Osteocyte (in vitro differentiated cells): ENCODE data around the gene HNF1B. TPM values are rescaled to one million over a fixed set of nuclear protein-coding genes. Genes with fewer than 3 reads are reported as not detected.

ENCODE experiments used
- DNase-seq: peaks from one replicate; pipeline ENCODE4 v3.0.0; 2021; ENCODE audit warnings: mixed read lengths; ENCODE audit not compliant: unreplicated experiment; ENCODE audit errors: extremely low spot score
- H3K27ac Mint-ChIP-seq: one replicate; pipeline ENCODE4 v1.8.0; 2021; ENCODE audit warnings: mild to moderate bottlenecking, mixed read lengths; ENCODE audit not compliant: unreplicated experiment
- H3K27me3 Mint-ChIP-seq: one replicate; pipeline ENCODE4 v1.8.0; 2021; ENCODE audit warnings: mixed read lengths; ENCODE audit not compliant: unreplicated experiment
- H3K36me3 Mint-ChIP-seq: one replicate; pipeline ENCODE4 v1.8.0; 2021; ENCODE audit warnings: mixed read lengths; ENCODE audit not compliant: unreplicated experiment
- H3K4me1 Mint-ChIP-seq: one replicate; pipeline ENCODE4 v1.8.0; 2021; ENCODE audit warnings: mixed read lengths; ENCODE audit not compliant: unreplicated experiment
- H3K4me3 Mint-ChIP-seq: one replicate; pipeline ENCODE4 v1.8.0; 2021; ENCODE audit warnings: mild to moderate bottlenecking, moderate library complexity, mixed read lengths; ENCODE audit not compliant: unreplicated experiment
- H3K9me3 Mint-ChIP-seq: one replicate; pipeline ENCODE4 v1.8.0; 2021; ENCODE audit warnings: mixed read lengths; ENCODE audit not compliant: unreplicated experiment
- CTCF ChIP-seq: fragments of 200-600 bp; sonication (generic); IDR thresholded peaks from 2 replicates; pipeline ENCODE4 v1.5.0; 2021; ENCODE audit warnings: antibody characterized with exemption, mild to moderate bottlenecking, moderate library complexity
- total RNA-seq: library from RNA; stranded (reverse); gene quantifications from 2 replicates; pipeline ENCODE4 v1.2.1, GENCODE V29; 2021

The HNF1B gene
- total RNA-seq, 1 donor from 2014 or later: 8.1 TPM

DNA sequence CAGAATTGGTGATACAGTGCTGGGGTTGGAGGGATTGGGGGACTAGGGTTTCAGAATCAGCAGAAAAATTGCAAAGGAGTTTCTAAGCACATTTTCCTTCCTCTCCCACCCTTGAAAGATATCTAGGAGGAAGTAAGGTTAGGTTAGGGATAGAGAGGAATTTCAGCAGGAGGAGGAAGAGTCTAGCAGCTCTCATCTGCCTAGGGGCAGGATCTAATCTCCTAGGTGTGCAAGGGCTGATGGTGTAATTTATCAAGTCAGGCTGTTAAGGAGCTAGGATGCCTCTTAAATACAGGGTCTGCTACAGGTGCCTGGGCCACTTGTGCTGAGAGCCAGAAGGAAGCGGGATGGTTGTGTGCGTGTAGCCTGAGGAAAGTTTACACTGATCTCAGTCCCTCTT lies 1.8 kb upstream of the HNF1B start:
- H3K27ac Mint-ChIP-seq: no peak overlapping the region
- H3K9me3 Mint-ChIP-seq: no peaks in the 10 kb centered on the region
- TF ChIP-seq CTCF: no peak
- peaks cover 15% of the 10 kb centered on the region for H3K4me1 Mint-ChIP-seq
- peaks cover 18% of the 10 kb centered on the region for H3K27me3 Mint-ChIP-seq
- no peak for DNase-seq
- no peak overlapping the region for H3K4me3 Mint-ChIP-seq
- no peaks in the 10 kb centered on the region for H3K36me3 Mint-ChIP-seq

DNA sequence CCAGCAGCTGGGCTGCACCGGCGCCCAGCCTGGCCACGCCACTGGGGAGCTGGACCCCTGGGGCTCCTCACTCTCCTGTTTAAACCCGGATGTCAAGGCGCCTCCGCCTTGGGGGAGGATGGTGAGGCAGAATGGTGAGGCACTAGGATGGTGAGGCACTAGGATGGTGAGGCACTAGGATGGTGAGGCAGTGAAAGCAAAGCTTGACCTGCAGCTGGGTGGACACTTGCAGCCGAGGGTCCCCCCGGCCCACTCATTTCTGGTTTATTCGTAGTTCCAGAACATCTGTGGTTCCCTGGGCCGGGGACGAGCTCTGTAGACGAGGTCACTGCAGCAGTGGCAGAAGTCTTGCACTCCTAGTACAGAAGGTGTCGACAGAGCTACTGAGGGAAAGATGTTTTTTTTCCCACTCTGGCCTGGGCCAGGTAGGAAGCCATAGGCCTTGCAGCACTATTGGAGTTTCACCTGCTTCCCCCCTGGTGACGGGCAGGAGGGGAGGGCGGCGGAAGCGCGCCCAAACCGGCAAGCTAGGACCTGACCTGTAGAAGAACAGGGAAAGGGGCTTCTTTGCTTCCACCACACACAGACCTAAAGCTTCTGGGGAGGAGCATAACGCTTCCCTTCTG lies 1.1 kb upstream of the HNF1B start:
- H3K27ac Mint-ChIP-seq: no peak overlapping the region
- peaks cover 18% of the 10 kb centered on the region for H3K4me1 Mint-ChIP-seq
- peak overlapping the region; percentile 63 for H3K4me3 Mint-ChIP-seq
- no peaks in the 10 kb centered on the region for H3K9me3 Mint-ChIP-seq
- no peak for TF ChIP-seq CTCF
- no peak for DNase-seq
- H3K27me3 Mint-ChIP-seq: peaks cover 23% of the 10 kb centered on the region
- no peaks in the 10 kb centered on the region for H3K36me3 Mint-ChIP-seq

DNA sequence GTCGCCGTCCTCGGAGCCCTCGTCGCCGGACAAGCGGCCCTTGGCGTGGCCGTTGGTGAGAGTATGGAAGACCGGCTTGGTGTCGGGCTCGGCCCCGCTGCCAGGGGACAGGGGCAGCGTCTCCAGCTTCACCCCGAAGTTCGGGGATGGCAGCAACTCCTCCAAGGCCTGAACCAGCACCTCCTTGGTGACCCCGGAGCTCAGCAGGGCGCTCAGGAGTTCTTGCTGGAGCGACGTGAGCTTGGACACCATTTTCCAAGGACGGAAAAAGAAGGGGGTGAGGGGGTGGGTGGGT lies 279 bp downstream of the HNF1B start:
- H3K4me1 Mint-ChIP-seq: peaks cover 18% of the 10 kb centered on the region
- no peak for TF ChIP-seq CTCF
- peaks cover 33% of the 10 kb centered on the region for H3K27me3 Mint-ChIP-seq

GRCh38 chr17:37743875-37744632 lies 805 bp downstream of the HNF1B start:
- Mint-ChIP-seq H3K4me1 (peaks cover 18% of the 10 kb centered on the region), H3K4me3 (peak overlapping the region; percentile 70), H3K9me3 (no peaks in the 10 kb centered on the region), H3K27ac (no peak overlapping the region), H3K36me3 (no peaks in the 10 kb centered on the region), H3K27me3 (peaks cover 34% of the 10 kb centered on the region)
- DNase-seq: no peak
- TF ChIP-seq CTCF: no peak

More for the DNA sequence above, 279 bp downstream of the HNF1B start:
- Mint-ChIP-seq H3K9me3 (no peaks in the 10 kb centered on the region), H3K4me3 (peak overlapping the region; percentile 70), H3K36me3 (no peaks in the 10 kb centered on the region), H3K27ac (no peak overlapping the region)
- no peak for DNase-seq

- DNase-seq: no peak
- Mint-ChIP-seq H3K4me3 (peak overlapping the region; percentile 70), H3K4me1 (peaks cover 21% of the 10 kb centered on the region), H3K27me3 (peaks cover 36% of the 10 kb centered on the region), H3K36me3 (no peaks in the 10 kb centered on the region), H3K9me3 (no peaks in the 10 kb centered on the region), H3K27ac (peak overlapping the region; percentile 77)
- no peak for TF ChIP-seq CTCF
Observed at GRCh38 chr17:37743612-37743874, 1.3 kb downstream of the HNF1B start.
